NCI-H1417 treated with DMSO at 0.1 percent for 48 hours (cell line): ENCODE measurements around the gene CCDC33.

Source experiments
- DNase-seq: peaks from one replicate; lab custom pipeline; 2025; lab: John Stamatoyannopoulos, UW

CCDC33 gene

DNA sequence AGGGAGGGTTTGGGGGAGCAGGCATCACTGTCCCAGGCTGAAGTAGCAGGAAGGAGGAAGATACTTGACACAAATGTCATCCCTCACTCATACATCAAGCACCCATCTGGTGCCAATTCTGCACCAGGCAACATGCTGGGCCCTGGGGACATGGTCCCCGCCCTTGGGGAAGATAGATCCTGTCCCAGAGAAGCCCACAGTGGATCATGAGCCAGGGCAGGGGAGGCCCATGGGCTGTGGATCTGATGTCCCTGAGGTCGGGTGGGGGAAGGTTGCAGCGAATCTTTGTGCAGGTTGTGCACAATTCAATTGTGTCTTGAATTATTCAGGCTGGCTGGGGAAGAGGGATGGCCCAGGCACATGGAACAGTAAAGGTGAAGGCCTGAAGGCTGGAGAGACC, 6.4 kb upstream of the CCDC33 start:
- no peak for DNase-seq

GRCh38 chr15:74231475-74231874, 4.7 kb upstream of the CCDC33 start:
- DNase-seq = no peak

DNA sequence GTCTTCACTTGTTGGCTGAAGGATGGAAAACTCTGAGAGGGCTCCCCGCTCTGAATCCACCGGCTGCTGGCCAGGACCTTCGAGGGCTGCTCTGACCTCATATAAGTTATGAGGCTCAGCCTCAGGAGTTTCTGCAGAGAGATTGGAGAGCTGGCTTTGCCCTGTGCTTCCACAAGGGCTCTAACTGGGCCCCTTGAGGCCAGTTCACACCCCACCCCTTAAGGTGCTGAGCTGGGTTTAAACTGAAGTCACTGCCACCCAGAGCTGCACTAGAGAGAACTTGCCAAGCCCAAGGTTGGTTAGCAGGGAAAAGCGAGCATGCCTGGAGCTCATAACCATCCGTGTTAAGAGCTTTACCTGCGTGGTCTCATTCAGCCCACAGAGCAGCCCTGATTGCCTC, 2.8 kb upstream of the CCDC33 start:
- no peak for DNase-seq

- no peak for DNase-seq
Measured at GRCh38 chr15:74233851-74234597, 2.1 kb upstream of the CCDC33 start.

- no peak for DNase-seq
Measured at GRCh38 chr15:74234598-74234875, 1.6 kb upstream of the CCDC33 start.

- DNase-seq = no peak
Measured at GRCh38 chr15:74239051-74239705, 3.1 kb downstream of the CCDC33 start.

GRCh38 chr15:74240002-74240568, 4.0 kb downstream of the CCDC33 start:
- DNase-seq = peak; percentile 91

DNA sequence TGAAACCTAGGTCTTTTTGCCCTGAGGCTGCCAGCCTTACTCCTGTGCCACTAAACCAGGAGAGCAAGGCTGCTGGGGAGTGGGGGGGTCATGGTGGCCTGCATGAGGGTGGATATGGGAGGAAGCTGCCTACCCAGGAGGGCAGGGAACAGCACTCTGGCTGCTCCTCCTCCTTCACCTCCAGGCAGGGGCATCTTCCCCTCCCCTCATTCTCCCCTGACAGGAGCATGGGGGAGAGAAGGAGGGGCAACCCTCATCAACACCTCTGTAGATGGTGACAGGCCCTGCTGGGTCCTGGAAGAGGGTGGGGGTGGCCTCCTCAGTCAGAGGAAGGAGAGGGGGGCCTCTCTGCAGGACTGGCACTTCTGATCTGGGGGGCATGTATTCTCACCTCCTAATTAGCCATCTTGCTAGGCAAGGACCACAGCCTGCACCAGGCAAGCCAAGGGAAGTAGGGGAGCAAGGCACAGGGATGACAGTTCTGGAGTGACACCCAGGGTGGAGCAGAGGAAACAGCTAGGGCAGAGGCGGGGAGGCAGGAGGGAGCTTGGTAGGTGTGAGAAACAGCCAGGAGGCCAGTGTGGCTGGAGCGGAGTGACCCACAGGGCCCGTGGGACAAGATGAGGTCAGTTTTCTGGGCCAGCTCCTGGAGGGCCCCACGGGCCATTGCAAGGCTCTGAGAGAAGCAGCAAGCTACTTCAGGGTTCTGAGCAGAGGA, 4.9 kb downstream of the CCDC33 start:
- DNase-seq = no peak

- DNase-seq = no peak
Measured at GRCh38 chr15:74242441-74243185, 6.5 kb downstream of the CCDC33 start.

DNA sequence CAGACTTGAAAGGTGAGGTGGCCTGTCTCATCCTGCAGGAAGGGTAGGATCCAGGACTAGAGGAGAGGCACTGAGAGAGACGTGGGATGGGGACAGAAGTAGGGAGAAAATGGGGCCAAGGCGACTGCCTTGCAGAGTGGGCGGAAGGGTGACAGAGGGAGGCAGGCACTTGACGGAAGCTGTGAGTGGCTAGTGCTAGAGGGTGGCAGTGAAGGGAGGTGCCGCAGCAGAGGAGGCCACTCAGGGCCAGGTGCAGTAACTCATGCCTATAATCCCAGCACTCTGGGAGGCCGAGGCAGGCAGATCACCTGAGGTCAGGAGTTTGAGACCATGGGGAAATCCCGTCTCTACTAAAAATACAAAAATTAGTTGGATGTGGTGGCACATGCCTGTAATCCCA, 7.3 kb downstream of the CCDC33 start:
- no peak for DNase-seq

DNA sequence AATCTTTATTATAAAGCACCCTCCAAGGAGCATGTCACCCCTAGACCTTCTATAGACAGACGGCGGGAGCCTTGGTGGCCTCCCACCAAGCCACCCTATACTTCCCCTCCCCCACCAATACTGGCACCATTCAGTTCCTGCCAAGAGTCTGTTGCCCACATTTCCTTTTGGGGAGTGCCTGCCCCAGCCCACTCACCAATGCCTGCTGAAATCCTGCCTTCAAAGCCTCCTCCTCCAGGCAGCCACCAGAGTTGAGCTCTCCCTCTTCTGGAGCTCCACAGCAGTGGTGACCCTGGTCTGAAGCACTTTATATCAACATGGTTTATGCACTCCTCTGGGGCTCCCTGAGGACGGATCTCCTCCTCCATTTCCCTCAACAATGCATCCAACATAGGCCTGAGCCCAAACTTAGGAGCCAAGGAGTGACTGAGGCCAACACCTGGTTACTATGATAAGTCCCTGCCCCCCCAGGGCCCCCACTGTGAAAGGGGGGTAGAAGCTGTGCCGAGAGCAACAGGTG, 8.8 kb downstream of the CCDC33 start:
- no peak for DNase-seq

- DNase-seq = peak; percentile 98
Measured at GRCh38 chr15:74245342-74245931, 9.3 kb downstream of the CCDC33 start.

GRCh38 chr15:74250266-74250665, 14.1 kb downstream of the CCDC33 start:
- DNase-seq = no peak

GRCh38 chr15:74251131-74251811, 15.1 kb downstream of the CCDC33 start:
- no peak for DNase-seq

- DNase-seq = no peak
Measured at GRCh38 chr15:74252291-74252690, 16.2 kb downstream of the CCDC33 start.

GRCh38 chr15:74252721-74253120, 16.6 kb downstream of the CCDC33 start:
- no peak for DNase-seq

DNA sequence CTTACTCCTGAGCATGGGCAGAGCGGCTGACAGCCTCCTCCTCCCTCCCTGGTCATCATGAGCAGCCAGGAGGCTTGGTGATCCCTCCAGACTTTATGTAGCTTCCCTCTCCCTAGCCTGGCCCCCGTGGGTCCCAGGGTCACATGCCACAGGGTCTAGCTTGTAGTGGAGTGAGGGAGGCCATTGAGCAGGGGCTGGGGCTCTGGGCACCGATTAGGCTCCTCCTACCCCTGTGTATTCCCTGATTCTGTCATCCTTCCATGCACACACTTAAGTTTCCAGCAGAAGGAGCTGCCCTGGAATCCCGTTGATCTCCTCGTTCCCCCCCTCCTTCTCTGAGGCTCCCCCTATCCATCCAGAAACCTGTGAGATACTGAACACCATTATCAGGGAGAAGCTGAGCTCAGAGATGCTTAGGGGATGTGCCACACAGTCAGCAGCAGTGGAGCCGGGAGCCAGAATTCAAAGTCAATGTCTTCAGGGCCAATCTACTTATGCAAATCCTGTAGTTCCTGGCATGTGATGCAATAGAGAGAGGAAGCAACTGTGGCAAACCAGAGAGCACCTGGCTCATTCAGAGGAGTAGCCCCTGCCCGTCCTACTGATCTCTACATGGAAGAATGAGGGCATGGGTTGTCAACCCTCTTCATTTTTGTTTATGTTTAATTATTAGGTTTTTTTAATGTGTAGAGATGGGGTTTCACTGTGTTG, 17.2 kb downstream of the CCDC33 start:
- DNase-seq = no peak

- peak; percentile 58 for DNase-seq
Measured at GRCh38 chr15:74257105-74257504, 21.0 kb downstream of the CCDC33 start.

GRCh38 chr15:74257623-74258022, 21.5 kb downstream of the CCDC33 start:
- DNase-seq = no peak
